CD4-positive, alpha-beta T cell treated with Interferon gamma for 1 hour (primary cell): Measurements from ENCODE around the gene TMUB2.
"Not testable (repeated sequence)": the region's sequence is repeated elsewhere in the genome, so short reads cannot be mapped to it uniquely, and the experiment has no call there.

ENCODE experiments used
- DNase-seq: peaks from one replicate; pipeline ENCODE4 v3.0.0-alpha.2; 2020

TMUB2 gene

GRCh38 chr17:44219616-44220212 lies 32.9 kb downstream of the TMUB2 start, which contains the start of gene UBTF:
Gene UBTF, minus strand, starts transcription at chr17:44219675. Its CDS starts 1,446 bp downstream, at chr17:44218229.
- peak; percentile 82 for DNase-seq

GRCh38 chr17:44220213-44221083 lies 33.7 kb downstream of the TMUB2 start:
- DNase-seq, result peak; percentile 45

GRCh38 chr17:44221084-44221861 lies 34.5 kb downstream of the TMUB2 start:
- peak; percentile 64 for DNase-seq

- no peak for DNase-seq
Observed at GRCh38 chr17:44221862-44222111, 35.0 kb downstream of the TMUB2 start.

GRCh38 chr17:44222112-44222869 lies 35.5 kb downstream of the TMUB2 start:
- peak; percentile 51 for DNase-seq

- DNase-seq, result no peak
Observed at GRCh38 chr17:44223541-44224071, 36.8 kb downstream of the TMUB2 start.

- no peak for DNase-seq
Observed at GRCh38 chr17:44229090-44229489, 42.3 kb downstream of the TMUB2 start.

- no peak for DNase-seq
Observed at GRCh38 chr17:44230140-44230539, 43.4 kb downstream of the TMUB2 start.

- no peak for DNase-seq
Observed at GRCh38 chr17:44232061-44232460, 45.3 kb downstream of the TMUB2 start.

GRCh38 chr17:44233582-44233981 lies 46.8 kb downstream of the TMUB2 start:
- no peak for DNase-seq

GRCh38 chr17:44235583-44235936 lies 48.8 kb downstream of the TMUB2 start:
- no peak for DNase-seq

GRCh38 chr17:44236444-44236991 lies 49.7 kb downstream of the TMUB2 start:
- DNase-seq, result no peak

- not testable (repeated sequence) for DNase-seq
Observed at GRCh38 chr17:44237886-44238285, 51.1 kb downstream of the TMUB2 start.

GRCh38 chr17:44241106-44241624 lies 54.4 kb downstream of the TMUB2 start:
- DNase-seq, result no peak
